Upper lobe of left lung (tissue), 6 donors: ENCODE results near the gene SFR1. TPM values are rescaled to one million over a fixed set of nuclear protein-coding genes. Genes with fewer than 3 reads are reported as not detected.
A peak's percentile ranks its signal among the peaks of the same experiment; 100 is the strongest.

Experiments used
- ATAC-seq, 2 donors: fragments of 200-7000 bp; cut with Tn5 transposase; one replicate each; pipeline ENCODE4 v1.9.1; 2022; ENCODE audit warnings: mild to moderate bottlenecking in 2 of 2, moderate library complexity in 2 of 2; ENCODE audit not compliant: low FRiP score in 2 of 2
- DNase-seq, 2 donors: peaks; one replicate each; pipeline ENCODE4 v3.0.0-alpha.2; 2019 to 2020
- H3K27ac ChIP-seq, 4 donors: fragments of 200-600 bp; sonication (generic); one replicate each; pipeline ENCODE4 v1.5.1; 2016 to 2019
- H3K27me3 ChIP-seq, 4 donors: fragments of 200-600 bp; sonication (generic); one replicate each; pipeline ENCODE4 v1.5.1; 2017 to 2019
- H3K36me3 ChIP-seq, 4 donors: fragments of 200-600 bp; sonication (generic); one replicate each; pipeline ENCODE4 v1.5.1; 2016 to 2019
- H3K4me1 ChIP-seq, 4 donors: fragments of 200-600 bp; sonication (generic); one replicate each; pipeline ENCODE4 v1.5.1; 2018 to 2019
- H3K4me3 ChIP-seq, 4 donors: fragments of 200-600 bp; sonication (generic); one replicate each; pipeline ENCODE4 v1.5.1; 2017 to 2019; ENCODE audit warnings: mild to moderate bottlenecking in 2 of 4, moderate library complexity in 1 of 4
- H3K9me3 ChIP-seq, 4 donors: fragments of 200-600 bp; sonication (generic); one replicate each; pipeline ENCODE4 v1.5.1; 2018 to 2019
- CTCF ChIP-seq, 6 experiments: fragments of 450-650 bp in 4 of 6; fragments of 200-600 bp in 2 of 6; sonication (generic) in 2 of 6; IDR thresholded peaks; one replicate each; pipeline ENCODE4 v1.5.1; 2016 to 2019; ENCODE audit warnings: antibody characterized with exemption in 6 of 6
- EP300 ChIP-seq, 4 donors: sonication (generic); formaldehyde crosslinking; IDR thresholded peaks; one replicate each; pipeline ENCODE4 v1.5.1; 2017; ENCODE audit warnings: antibody characterized with exemption in 4 of 4, control low read depth in 2 of 4
- POLR2A ChIP-seq, 4 donors: fragments of 450-650 bp; IDR thresholded peaks; one replicate each; pipeline ENCODE4 v1.5.1; 2016 to 2017; ENCODE audit warnings: antibody characterized with exemption in 4 of 4, mild to moderate bottlenecking in 2 of 4
- POLR2AphosphoS5 ChIP-seq, 2 donors: sonication (generic); formaldehyde crosslinking; IDR thresholded peaks; one replicate each; pipeline ENCODE4 v1.5.1; 2017; ENCODE audit warnings: antibody characterized with exemption in 2 of 2
- WGBS, 2 donors: methylation state at CpG; one replicate each; pipeline ENCODE4 v1.1.5; 2017 to 2018; 5-methylcytosine and 5-hydroxymethylcytosine counted together
- total RNA-seq, 6 donors: library from RNA; depleted of rRNA in 4 of 6; stranded (reverse); fragments of >200 nt in 4 of 6; gene quantifications; one replicate each; pipeline versions ENCODE4 v1.1.0 to v1.2.1, GENCODE V29; 2016 to 2021
- donor health status: DM: no; HTN: no; CAD: no; lungs with moderate emphysema.
- donor health status: DM: no; HTN: yes; CAD: no; lungs with severe emphysema.

The SFR1 gene
- total RNA-seq, 6 donors from 2014 or later: 3.1 to 11.9 (median 7.3) TPM

- Histone ChIP-seq H3K4me1 (no peaks in the 10 kb centered on the region), H3K9me3 (no peaks in the 10 kb centered on the region), H3K27me3 (no peaks in the 10 kb centered on the region), H3K4me3 (no peak overlapping the region), H3K36me3 (no peaks in the 10 kb centered on the region), H3K27ac (no peak overlapping the region)
- no peak for TF ChIP-seq POLR2AphosphoS5 (IDR thresholded peaks at IDR 0.05)
- no peak for TF ChIP-seq POLR2A (IDR thresholded peaks at IDR 0.05)
- TF ChIP-seq EP300 (IDR thresholded peaks at IDR 0.05): no peak
- DNase-seq (no peak), ATAC-seq (no peak)
- WGBS, 2 donors: 49 to 58% methylated on average over 1 of the region's 1 CpG
Observed at GRCh38 chr10:104142081-104142480, 20.1 kb downstream of the SFR1 start.

GRCh38 chr10:104143829-104144228, 21.9 kb downstream of the SFR1 start:
- no peaks in the 10 kb centered on the region for H3K27me3 ChIP-seq
- DNase-seq (no peak), ATAC-seq (no peak)
- H3K4me1 ChIP-seq: no peaks in the 10 kb centered on the region
- no peak overlapping the region for H3K27ac ChIP-seq
- no peak for TF ChIP-seq CTCF (IDR thresholded peaks at IDR 0.05)
- TF ChIP-seq POLR2AphosphoS5 (IDR thresholded peaks at IDR 0.05): no peak
- TF ChIP-seq EP300 (IDR thresholded peaks at IDR 0.05): no peak
- TF ChIP-seq POLR2A (IDR thresholded peaks at IDR 0.05): no peak
- H3K36me3 ChIP-seq: no peaks in the 10 kb centered on the region
- H3K9me3 ChIP-seq: no peaks in the 10 kb centered on the region
- H3K4me3 ChIP-seq: no peak overlapping the region
- 71 to 85% methylated on average over 3 of the region's 3 CpGs for WGBS, 2 donors

- no peaks in the 10 kb centered on the region for H3K4me1 ChIP-seq
- no peaks in the 10 kb centered on the region for H3K27me3 ChIP-seq
- TF ChIP-seq POLR2AphosphoS5 (IDR thresholded peaks at IDR 0.05) (no peak), EP300 (IDR thresholded peaks at IDR 0.05) (no peak), CTCF (IDR thresholded peaks at IDR 0.05) (no peak), POLR2A (IDR thresholded peaks at IDR 0.05) (no peak)
- WGBS, 2 donors: 29 to 40% methylated on average over 4 of the region's 4 CpGs
- no peak for DNase-seq
- H3K27ac ChIP-seq: no peak overlapping the region
- peak in 1 of 2 donors; percentile 38 for ATAC-seq
- no peaks in the 10 kb centered on the region for H3K9me3 ChIP-seq
- no peak overlapping the region for H3K4me3 ChIP-seq
- no peaks in the 10 kb centered on the region for H3K36me3 ChIP-seq
Observed at GRCh38 chr10:104144931-104145330, 23.0 kb downstream of the SFR1 start.

- WGBS, 2 donors: 86 to 96% methylated on average over 1 of the region's 1 CpG
- Histone ChIP-seq H3K27me3 (no peaks in the 10 kb centered on the region), H3K4me1 (no peaks in the 10 kb centered on the region), H3K9me3 (peaks cover 3 to 5% (median 4%) of the 10 kb centered on the region in 4 donors), H3K4me3 (no peak overlapping the region), H3K27ac (no peak overlapping the region), H3K36me3 (no peaks in the 10 kb centered on the region)
- DNase-seq (no peak), ATAC-seq (no peak)
- TF ChIP-seq EP300 (IDR thresholded peaks at IDR 0.05) (no peak), POLR2AphosphoS5 (IDR thresholded peaks at IDR 0.05) (no peak), CTCF (IDR thresholded peaks at IDR 0.05) (no peak), POLR2A (IDR thresholded peaks at IDR 0.05) (no peak)
Observed at GRCh38 chr10:104146882-104147281, 24.9 kb downstream of the SFR1 start.

GRCh38 chr10:104150139-104150538, 28.2 kb downstream of the SFR1 start:
- ATAC-seq: no peak
- TF ChIP-seq POLR2AphosphoS5 (IDR thresholded peaks at IDR 0.05) (no peak), CTCF (IDR thresholded peaks at IDR 0.05) (no peak), POLR2A (IDR thresholded peaks at IDR 0.05) (no peak), EP300 (IDR thresholded peaks at IDR 0.05) (no peak)

More at GRCh38 chr10:104150139-104150538, 28.2 kb downstream of the SFR1 start:
- no peak overlapping the region for H3K4me3 ChIP-seq
- H3K27me3 ChIP-seq: no peaks in the 10 kb centered on the region
- no peaks in the 10 kb centered on the region for H3K4me1 ChIP-seq
- no peak for DNase-seq
- no peak overlapping the region for H3K27ac ChIP-seq
- H3K36me3 ChIP-seq: no peaks in the 10 kb centered on the region
- H3K9me3 ChIP-seq: peaks cover 7 to 11% (median 9%) of the 10 kb centered on the region in 4 donors
